Effector memory CD8-positive, alpha-beta T cell (primary cell): ENCODE data around the gene GLUL.

ENCODE experiments used
- ATAC-seq: fragments of 150-1000 bp; cut with Tn5 transposase; replicated peaks from 2 replicates; pipeline ENCODE4 v1.10.0; 2021; ENCODE audit warnings: mild to moderate bottlenecking, moderate library complexity
- DNase-seq, 3 experiments: peaks; one replicate each; pipeline ENCODE4 v3.0.0; 2021
- H3K27ac Mint-ChIP-seq, 2 donors: one replicate each; pipeline ENCODE4 v1.8.0; 2022; ENCODE audit warnings: mild to moderate bottlenecking in 2 of 2, mixed read lengths in 2 of 2, moderate library complexity in 2 of 2
- H3K27me3 Mint-ChIP-seq, 2 donors: one replicate each; pipeline ENCODE4 v1.8.0; 2022; ENCODE audit warnings: mixed read lengths in 2 of 2
- H3K36me3 Mint-ChIP-seq: one replicate; pipeline ENCODE4 v1.8.0; 2022; ENCODE audit warnings: mild to moderate bottlenecking, moderate library complexity, mixed read lengths; ENCODE audit not compliant: insufficient read depth
- H3K4me1 Mint-ChIP-seq, 2 donors: one replicate each; pipeline ENCODE4 v1.8.0; 2022; ENCODE audit warnings: low read depth in 2 of 2, mixed read lengths in 2 of 2
- H3K4me3 Mint-ChIP-seq, 2 donors: one replicate each; pipeline ENCODE4 v1.8.0; 2022; ENCODE audit warnings: mild to moderate bottlenecking in 2 of 2, mixed read lengths in 2 of 2, moderate library complexity in 2 of 2
- H3K9me3 Mint-ChIP-seq, 2 donors: one replicate each; pipeline ENCODE4 v1.8.0; 2022; ENCODE audit warnings: mixed read lengths in 2 of 2
- total RNA-seq, 9 experiments: gene quantifications; one replicate each; lab custom pipeline; 2026; lab: John Stamatoyannopoulos, UW

The GLUL gene
- 45.0 to 129 (median 77.8) reads per million in 9 experiments for total RNA-seq

DNA sequence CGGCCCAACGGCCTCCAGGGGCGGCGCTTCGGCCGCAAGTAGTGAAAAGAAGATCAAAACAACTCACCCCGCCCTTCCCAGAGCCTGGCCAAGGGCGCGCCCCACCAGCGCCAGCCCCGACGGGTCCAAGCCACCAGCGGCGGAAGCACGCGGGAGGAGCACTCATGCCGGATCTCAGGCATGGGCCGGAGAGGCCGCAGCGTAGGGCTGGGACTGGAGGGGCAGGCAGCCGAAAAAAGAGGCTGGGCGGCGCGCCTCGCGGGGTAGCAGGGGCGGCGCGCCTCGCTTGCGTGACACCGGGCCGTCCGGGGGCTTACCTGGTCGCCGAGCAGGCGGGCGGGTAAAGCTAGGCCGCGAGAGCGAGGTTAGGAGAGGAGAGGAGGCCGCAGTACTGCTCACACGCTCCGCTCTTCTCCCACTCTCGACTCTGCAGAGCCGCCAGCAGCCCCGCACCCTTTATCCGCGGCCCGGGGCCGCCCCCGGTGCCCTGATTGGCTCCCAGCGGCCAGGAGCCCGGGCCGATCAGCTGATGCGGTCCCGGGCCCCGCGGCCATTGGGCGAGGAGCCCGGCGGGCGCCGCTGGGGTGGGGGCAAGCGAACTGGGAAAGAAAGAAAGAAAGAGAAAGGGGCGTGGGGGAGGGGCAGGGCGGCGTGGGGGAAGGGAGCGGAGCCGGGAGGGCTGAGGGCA lies at the start of gene GLUL:
Gene GLUL, minus strand, starts transcription at position 429 of the 688 bp plus-strand sequence. CDS start 3,053 bp downstream, outside the sequence.
- DNase-seq (peak; percentile 45 to 59 (median 55)), ATAC-seq (peak; percentile 76)
- H3K4me1 Mint-ChIP-seq, result peaks cover 28 to 30% of the 10 kb centered on the region in 2 donors
- peak within 1 kb of the TSS; percentile 90 to 96 for H3K27ac Mint-ChIP-seq
- H3K4me3 Mint-ChIP-seq, result peak within 1 kb of the TSS; percentile 93 to 99
- H3K27me3 Mint-ChIP-seq, result no peaks in the 10 kb centered on the region
- H3K36me3 Mint-ChIP-seq, result peaks cover 19% of the 10 kb centered on the region
- no peaks in the 10 kb centered on the region for H3K9me3 Mint-ChIP-seq

GRCh38 chr1:182438326-182438725 lies 46.7 kb upstream of the GLUL start:
- no peaks in the 10 kb centered on the region for H3K4me1 Mint-ChIP-seq
- no peak for DNase-seq

GRCh38 chr1:182433580-182433979 lies 42.0 kb upstream of the GLUL start:
- H3K36me3 Mint-ChIP-seq, result peaks cover 2% of the 10 kb centered on the region
- ATAC-seq (no peak), DNase-seq (no peak)
- H3K4me3 Mint-ChIP-seq, result no peak overlapping the region
- H3K27me3 Mint-ChIP-seq, result no peaks in the 10 kb centered on the region
- peaks cover 3 to 12% of the 10 kb centered on the region in 2 donors for H3K9me3 Mint-ChIP-seq
- H3K4me1 Mint-ChIP-seq, result peaks cover 14 to 22% of the 10 kb centered on the region in 2 donors
- H3K27ac Mint-ChIP-seq, result no peak overlapping the region

More at GRCh38 chr1:182438326-182438725, 46.7 kb upstream of the GLUL start:
- Mint-ChIP-seq H3K9me3 (peaks cover 3 to 13% of the 10 kb centered on the region in 2 donors), H3K27me3 (no peaks in the 10 kb centered on the region), H3K27ac (no peak overlapping the region), H3K36me3 (no peaks in the 10 kb centered on the region), H3K4me3 (no peak overlapping the region)
- ATAC-seq, result no peak

GRCh38 chr1:182431278-182431677 lies 39.7 kb upstream of the GLUL start:
- ATAC-seq, result no peak
- H3K27ac Mint-ChIP-seq, result peak overlapping the region; percentile 6 to 29
- DNase-seq, result no peak
- H3K9me3 Mint-ChIP-seq, result no peaks in the 10 kb centered on the region
- H3K27me3 Mint-ChIP-seq, result no peaks in the 10 kb centered on the region
- peaks cover 14 to 37% of the 10 kb centered on the region in 2 donors for H3K4me1 Mint-ChIP-seq
- no peak overlapping the region for H3K4me3 Mint-ChIP-seq
- H3K36me3 Mint-ChIP-seq, result peaks cover 2% of the 10 kb centered on the region

DNA sequence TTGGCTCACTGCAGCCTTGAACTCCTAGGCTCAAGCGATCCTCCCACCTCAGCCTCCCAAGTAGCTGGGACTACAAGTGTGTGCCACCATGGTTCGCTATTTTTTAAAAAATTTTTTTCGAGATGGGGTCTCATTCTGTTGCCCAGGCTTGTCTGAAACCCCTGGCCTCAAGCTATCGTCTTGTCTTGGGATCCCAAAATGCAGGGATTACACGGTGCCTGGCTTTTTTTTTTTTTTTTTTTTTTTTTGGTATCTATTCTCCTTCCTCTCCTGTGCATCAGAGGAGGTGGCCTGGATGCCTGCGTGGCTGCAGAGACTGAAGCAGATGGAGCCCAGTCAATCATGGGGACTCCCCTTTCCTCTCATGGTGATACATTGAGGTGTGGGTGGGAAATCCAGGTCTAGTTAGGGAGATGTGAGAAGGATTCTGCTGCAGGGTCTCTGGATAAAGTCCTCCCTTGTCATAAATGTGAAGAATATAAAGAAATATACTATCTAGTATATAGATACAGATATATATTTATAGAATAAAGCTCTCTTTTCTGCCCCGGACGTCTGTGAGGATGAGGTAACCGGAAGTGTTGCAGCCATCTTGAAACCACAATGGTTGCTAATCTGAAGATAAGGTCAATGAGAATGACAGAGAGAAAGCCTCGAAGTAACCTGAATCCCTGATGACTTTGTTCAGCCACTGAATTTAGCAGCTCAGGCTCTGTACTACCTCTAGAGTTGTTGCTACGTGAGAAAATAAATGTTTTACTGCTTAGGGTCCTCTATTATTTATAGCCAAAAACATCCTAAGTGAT lies 38.9 kb upstream of the GLUL start:
- DNase-seq (peak; percentile 29 to 41 (median 30)), ATAC-seq (peak; percentile 91)
- H3K27ac Mint-ChIP-seq, result peak overlapping the region; percentile 6 to 29
- no peaks in the 10 kb centered on the region for H3K9me3 Mint-ChIP-seq
- peaks cover 14 to 40% of the 10 kb centered on the region in 2 donors for H3K4me1 Mint-ChIP-seq
- H3K4me3 Mint-ChIP-seq, result peak overlapping the region; percentile 2 to 20
- H3K27me3 Mint-ChIP-seq, result no peaks in the 10 kb centered on the region
- H3K36me3 Mint-ChIP-seq, result peaks cover 2% of the 10 kb centered on the region

DNA sequence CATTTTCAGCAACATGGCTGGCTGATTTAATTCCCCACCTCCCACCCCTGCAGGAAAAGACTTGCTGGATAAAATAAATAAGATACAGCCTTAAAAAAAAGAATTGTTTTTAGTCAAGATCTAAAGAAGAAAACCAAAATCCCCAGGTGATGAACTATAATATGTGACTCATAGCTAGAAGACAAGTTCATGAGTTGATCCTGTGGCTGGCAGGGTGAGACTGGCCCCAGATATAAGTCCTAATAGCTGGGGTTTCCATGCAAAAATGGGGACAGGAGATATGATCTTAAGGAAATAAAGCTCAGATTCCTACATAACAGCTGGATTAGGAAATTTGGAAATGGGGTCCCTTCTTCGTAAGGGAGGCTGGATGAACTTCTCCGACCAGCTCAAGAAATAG lies 36.5 kb upstream of the GLUL start:
- H3K4me1 Mint-ChIP-seq, result peaks cover 14 to 40% of the 10 kb centered on the region in 2 donors
- DNase-seq (no peak), ATAC-seq (no peak)
- H3K4me3 Mint-ChIP-seq, result no peak overlapping the region
- no peaks in the 10 kb centered on the region for H3K27me3 Mint-ChIP-seq
- peak overlapping the region in 1 of 2 donors; percentile 81 for H3K27ac Mint-ChIP-seq
- no peaks in the 10 kb centered on the region for H3K9me3 Mint-ChIP-seq
- H3K36me3 Mint-ChIP-seq, result peaks cover 2% of the 10 kb centered on the region

- ATAC-seq (peak; percentile 32), DNase-seq (no peak)
- Mint-ChIP-seq H3K4me1 (peaks cover 14 to 40% of the 10 kb centered on the region in 2 donors), H3K9me3 (no peaks in the 10 kb centered on the region), H3K27me3 (no peaks in the 10 kb centered on the region), H3K36me3 (peaks cover 2% of the 10 kb centered on the region), H3K27ac (peak overlapping the region; percentile 75 to 81), H3K4me3 (no peak overlapping the region)
These were observed 35.1 kb upstream of the GLUL start for GRCh38 chr1:182426442-182427430.

DNA sequence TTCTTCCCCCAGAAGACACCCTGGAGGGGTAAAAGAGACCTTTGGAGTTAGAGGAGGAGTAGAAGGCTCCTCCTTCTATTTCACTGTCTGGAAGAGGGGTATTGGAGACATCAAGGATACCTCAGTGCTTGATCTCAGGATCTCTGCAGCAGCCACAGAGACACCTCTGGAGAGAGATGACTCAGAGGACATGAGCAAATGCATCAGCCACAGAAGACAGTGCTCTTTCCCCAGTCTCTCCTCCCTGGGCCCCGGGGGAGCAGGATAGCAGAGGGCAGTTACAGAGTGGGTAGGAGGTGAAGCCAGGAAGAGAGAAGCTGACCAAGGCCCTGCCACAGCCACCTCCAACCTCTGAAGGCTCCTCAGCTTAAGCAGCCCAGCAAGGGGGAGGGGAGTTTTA lies 24.2 kb upstream of the GLUL start:
- no peaks in the 10 kb centered on the region for H3K36me3 Mint-ChIP-seq
- H3K4me3 Mint-ChIP-seq, result no peak overlapping the region
- no peaks in the 10 kb centered on the region for H3K4me1 Mint-ChIP-seq
- H3K27me3 Mint-ChIP-seq, result peaks cover 30 to 31% of the 10 kb centered on the region in 2 donors
- no peak for ATAC-seq
- no peaks in the 10 kb centered on the region for H3K9me3 Mint-ChIP-seq
- no peak overlapping the region for H3K27ac Mint-ChIP-seq
- no peak for DNase-seq

DNA sequence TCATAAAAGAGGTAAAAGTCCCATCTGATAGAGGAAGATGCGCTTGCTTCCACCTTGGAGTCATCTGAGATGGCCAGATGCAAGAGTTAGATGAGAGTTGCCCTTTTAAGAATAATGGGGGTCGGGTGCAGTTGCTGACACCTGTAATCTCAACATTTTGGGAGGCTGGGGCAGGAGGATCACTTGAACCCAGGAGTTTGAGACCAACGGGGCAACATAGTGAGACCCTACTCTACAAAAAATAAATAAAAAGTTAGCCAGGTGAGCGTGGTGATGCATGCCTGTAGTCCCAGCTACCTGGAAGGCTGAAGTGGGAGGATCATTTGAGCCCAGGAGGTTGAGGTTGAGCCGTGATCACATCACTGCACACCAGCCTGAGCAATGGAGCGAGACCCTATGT lies 22.4 kb upstream of the GLUL start:
- Mint-ChIP-seq H3K27ac (no peak overlapping the region), H3K36me3 (no peaks in the 10 kb centered on the region), H3K27me3 (peaks cover 34 to 47% of the 10 kb centered on the region in 2 donors), H3K4me1 (peaks cover 0 to 2% of the 10 kb centered on the region in 2 donors), H3K4me3 (no peak overlapping the region), H3K9me3 (no peaks in the 10 kb centered on the region)
- ATAC-seq (no peak), DNase-seq (no peak)

DNA sequence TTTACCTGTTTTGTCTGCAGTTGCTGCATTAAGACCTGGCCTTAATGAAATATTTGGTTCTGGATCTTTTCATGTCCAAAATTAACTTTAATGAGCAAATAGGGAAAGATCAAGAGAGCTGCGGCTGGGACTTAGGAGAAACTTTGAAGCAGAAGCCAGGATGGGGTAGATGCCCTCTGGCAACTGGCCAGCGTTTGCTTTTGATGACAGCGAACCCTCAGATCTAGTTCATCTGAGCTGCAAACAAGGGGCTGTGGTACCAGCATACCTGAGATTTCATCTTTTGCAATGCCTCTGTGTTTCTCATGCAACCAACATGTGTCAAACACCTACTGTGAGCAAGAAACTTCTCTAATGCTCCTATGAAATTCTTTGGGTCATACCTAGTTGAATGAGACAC lies 21.9 kb upstream of the GLUL start:
- H3K27me3 Mint-ChIP-seq, result peaks cover 32 to 52% of the 10 kb centered on the region in 2 donors
- no peaks in the 10 kb centered on the region for H3K9me3 Mint-ChIP-seq
- H3K36me3 Mint-ChIP-seq, result no peaks in the 10 kb centered on the region
- H3K27ac Mint-ChIP-seq, result no peak overlapping the region
- peaks cover 0 to 2% of the 10 kb centered on the region in 2 donors for H3K4me1 Mint-ChIP-seq
- ATAC-seq, result no peak
- no peak for DNase-seq
- no peak overlapping the region for H3K4me3 Mint-ChIP-seq

DNA sequence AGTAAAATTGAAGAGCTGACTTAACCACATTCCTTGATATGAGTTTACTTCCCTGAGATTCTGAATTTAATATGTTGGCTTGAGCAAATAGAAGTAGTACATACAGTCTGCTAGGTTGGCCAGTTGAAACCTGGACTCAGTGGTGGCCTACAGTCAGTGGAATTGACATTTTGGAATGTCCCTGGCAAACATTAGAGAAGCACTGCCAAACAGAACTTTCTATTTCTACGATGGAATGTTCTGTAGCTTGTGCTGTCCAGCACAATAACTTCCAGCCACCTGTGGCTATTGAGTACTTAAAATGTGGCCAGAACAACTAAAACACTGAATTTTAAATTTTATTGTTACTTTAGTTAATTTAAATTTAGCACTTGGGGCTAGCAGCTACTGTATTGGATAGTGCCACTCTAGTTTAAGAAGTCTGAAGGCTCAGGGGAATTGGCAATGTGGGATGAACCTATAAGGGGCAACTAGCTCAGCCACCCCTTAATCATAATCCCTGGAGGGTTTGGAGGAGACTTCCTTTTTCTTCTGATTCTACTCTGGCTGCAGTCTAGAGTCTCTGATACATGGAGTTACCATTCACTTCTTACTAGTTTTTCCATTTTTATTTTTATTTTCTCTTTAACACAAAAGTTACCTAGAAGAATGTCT lies 19.2 kb upstream of the GLUL start:
- no peaks in the 10 kb centered on the region for H3K36me3 Mint-ChIP-seq
- H3K9me3 Mint-ChIP-seq, result no peaks in the 10 kb centered on the region
- ATAC-seq (no peak), DNase-seq (no peak)
- no peak overlapping the region for H3K27ac Mint-ChIP-seq
- peaks cover 0 to 2% of the 10 kb centered on the region in 2 donors for H3K4me1 Mint-ChIP-seq
- peaks cover 40 to 70% of the 10 kb centered on the region in 2 donors for H3K27me3 Mint-ChIP-seq
- H3K4me3 Mint-ChIP-seq, result no peak overlapping the region

GRCh38 chr1:182410138-182410537 lies 18.5 kb upstream of the GLUL start:
- DNase-seq (no peak), ATAC-seq (no peak)
- peaks cover 0 to 2% of the 10 kb centered on the region in 2 donors for H3K4me1 Mint-ChIP-seq
- no peaks in the 10 kb centered on the region for H3K9me3 Mint-ChIP-seq
- no peak overlapping the region for H3K27ac Mint-ChIP-seq
- no peak overlapping the region for H3K4me3 Mint-ChIP-seq
- H3K36me3 Mint-ChIP-seq, result no peaks in the 10 kb centered on the region
- peaks cover 42 to 70% of the 10 kb centered on the region in 2 donors for H3K27me3 Mint-ChIP-seq
